ENCODE measurements around the gene FGF5. TPM values are rescaled to one million over a fixed set of nuclear protein-coding genes. Genes with fewer than 3 reads are reported as not detected.
"Not testable (repeated sequence)": the region's sequence is repeated elsewhere in the genome, so short reads cannot be mapped to it uniquely, and the experiment has no call there.

The FGF5 gene
- total RNA-seq, 1 donor from 2014 or later = not detected

DNA sequence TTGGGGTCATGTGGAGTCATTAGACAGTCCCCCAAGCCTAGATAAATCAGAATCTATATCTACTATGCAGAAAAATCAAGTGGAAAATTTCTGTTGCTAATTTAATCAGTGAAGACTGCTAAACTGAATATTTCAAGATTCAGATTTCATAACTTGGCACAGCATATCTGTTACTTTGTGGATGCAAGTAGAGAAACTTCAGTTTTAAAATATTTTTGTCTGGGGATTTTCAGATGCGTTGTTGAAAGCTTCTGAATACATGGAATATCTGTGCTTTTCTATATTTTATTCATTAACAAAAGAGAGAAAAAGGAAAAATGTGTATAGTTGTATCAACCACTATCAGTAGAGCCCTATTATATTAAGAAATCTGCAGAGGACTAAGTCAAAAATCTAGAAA lies 4.4 kb downstream of the FGF5 start:
- no peaks in the 10 kb centered on the region for H3K36me3 Mint-ChIP-seq (ENCODE audit: low read depth)
- H3K27me3 Mint-ChIP-seq (ENCODE audit: low read depth) = peaks cover 80% of the 10 kb centered on the region

DNA sequence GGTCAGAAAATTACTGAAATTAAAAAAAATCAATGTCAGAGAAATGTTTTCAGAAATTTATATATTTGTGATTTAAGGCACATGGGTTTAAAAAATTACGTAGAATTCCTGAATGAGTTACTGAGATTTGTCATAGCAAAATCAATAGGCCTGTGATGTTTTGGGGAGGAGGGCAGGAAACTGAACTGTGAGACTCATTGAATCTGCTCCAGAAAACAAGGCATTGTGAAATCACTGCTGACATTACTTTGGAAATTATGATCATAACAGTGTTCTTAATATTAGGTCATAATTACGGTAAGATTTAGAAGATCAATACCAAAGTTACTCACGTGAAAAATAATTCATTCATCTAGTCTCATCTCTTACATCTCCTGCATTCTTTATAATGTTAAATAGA lies 5.3 kb downstream of the FGF5 start:
- H3K4me3 Mint-ChIP-seq = no peak overlapping the region
- no peaks in the 10 kb centered on the region for H3K36me3 Mint-ChIP-seq (ENCODE audit: low read depth)
- DNase-seq (ENCODE audit: low read depth, low spot score) = no peak
- H3K9me3 Mint-ChIP-seq = no peaks in the 10 kb centered on the region
- peaks cover 72% of the 10 kb centered on the region for H3K27me3 Mint-ChIP-seq (ENCODE audit: low read depth)
- TF ChIP-seq, protein P1, sequence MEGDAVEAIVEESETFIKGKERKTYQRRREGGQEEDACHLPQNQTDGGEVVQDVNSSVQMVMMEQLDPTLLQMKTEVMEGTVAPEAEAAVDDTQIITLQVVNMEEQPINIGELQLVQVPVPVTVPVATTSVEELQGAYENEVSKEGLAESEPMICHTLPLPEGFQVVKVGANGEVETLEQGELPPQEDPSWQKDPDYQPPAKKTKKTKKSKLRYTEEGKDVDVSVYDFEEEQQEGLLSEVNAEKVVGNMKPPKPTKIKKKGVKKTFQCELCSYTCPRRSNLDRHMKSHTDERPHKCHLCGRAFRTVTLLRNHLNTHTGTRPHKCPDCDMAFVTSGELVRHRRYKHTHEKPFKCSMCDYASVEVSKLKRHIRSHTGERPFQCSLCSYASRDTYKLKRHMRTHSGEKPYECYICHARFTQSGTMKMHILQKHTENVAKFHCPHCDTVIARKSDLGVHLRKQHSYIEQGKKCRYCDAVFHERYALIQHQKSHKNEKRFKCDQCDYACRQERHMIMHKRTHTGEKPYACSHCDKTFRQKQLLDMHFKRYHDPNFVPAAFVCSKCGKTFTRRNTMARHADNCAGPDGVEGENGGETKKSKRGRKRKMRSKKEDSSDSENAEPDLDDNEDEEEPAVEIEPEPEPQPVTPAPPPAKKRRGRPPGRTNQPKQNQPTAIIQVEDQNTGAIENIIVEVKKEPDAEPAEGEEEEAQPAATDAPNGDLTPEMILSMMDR (conservative IDR thresholded peaks at IDR 0.05) = no peak
- peaks cover 3% of the 10 kb centered on the region for H3K4me1 Mint-ChIP-seq
- H3K27ac Mint-ChIP-seq (ENCODE audit: unreplicated experiment) = no peak overlapping the region

More for the DNA sequence above, 4.4 kb downstream of the FGF5 start:
- Mint-ChIP-seq H3K4me3 (no peak overlapping the region), H3K4me1 (peaks cover 10% of the 10 kb centered on the region), H3K9me3 (no peaks in the 10 kb centered on the region), H3K27ac (ENCODE audit: unreplicated experiment) (no peak overlapping the region)
- DNase-seq (ENCODE audit: low read depth, low spot score) = no peak
- TF ChIP-seq, protein P1 (conservative IDR thresholded peaks at IDR 0.05) = no peak

GRCh38 chr4:80276931-80277330 lies 10.5 kb downstream of the FGF5 start:
- no peak for DNase-seq (ENCODE audit: low read depth, low spot score)
- Mint-ChIP-seq H3K4me3 (no peak overlapping the region), H3K27me3 (ENCODE audit: low read depth) (peaks cover 57% of the 10 kb centered on the region), H3K27ac (ENCODE audit: unreplicated experiment) (no peak overlapping the region), H3K9me3 (no peaks in the 10 kb centered on the region), H3K4me1 (no peaks in the 10 kb centered on the region), H3K36me3 (ENCODE audit: low read depth) (no peaks in the 10 kb centered on the region)
- TF ChIP-seq, protein P1 (conservative IDR thresholded peaks at IDR 0.05) = no peak

- no peaks in the 10 kb centered on the region for H3K4me1 Mint-ChIP-seq
- no peak for DNase-seq (ENCODE audit: low read depth, low spot score)
- TF ChIP-seq, protein P1 (conservative IDR thresholded peaks at IDR 0.05) = no peak
Measured at GRCh38 chr4:80279751-80280150, 13.3 kb downstream of the FGF5 start.

DNA sequence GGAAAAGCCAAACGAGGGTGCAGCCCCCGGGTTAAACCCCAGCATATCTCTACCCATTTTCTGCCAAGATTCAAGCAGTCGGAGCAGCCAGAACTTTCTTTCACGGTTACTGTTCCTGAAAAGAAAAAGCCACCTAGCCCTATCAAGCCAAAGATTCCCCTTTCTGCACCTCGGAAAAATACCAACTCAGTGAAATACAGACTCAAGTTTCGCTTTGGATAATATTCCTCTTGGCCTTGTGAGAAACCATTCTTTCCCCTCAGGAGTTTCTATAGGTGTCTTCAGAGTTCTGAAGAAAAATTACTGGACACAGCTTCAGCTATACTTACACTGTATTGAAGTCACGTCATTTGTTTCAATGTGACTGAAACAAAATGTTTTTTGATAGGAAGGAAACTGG lies 20.0 kb downstream of the FGF5 start:
- H3K27me3 Mint-ChIP-seq (ENCODE audit: low read depth) = peaks cover 55% of the 10 kb centered on the region
- TF ChIP-seq, protein P1 (conservative IDR thresholded peaks at IDR 0.05) = no peak
- no peaks in the 10 kb centered on the region for H3K36me3 Mint-ChIP-seq (ENCODE audit: low read depth)
- no peaks in the 10 kb centered on the region for H3K4me1 Mint-ChIP-seq
- DNase-seq (ENCODE audit: low read depth, low spot score) = no peak
- H3K4me3 Mint-ChIP-seq = no peak overlapping the region
- H3K9me3 Mint-ChIP-seq = no peaks in the 10 kb centered on the region
- H3K27ac Mint-ChIP-seq (ENCODE audit: unreplicated experiment) = no peak overlapping the region

More at GRCh38 chr4:80279751-80280150, 13.3 kb downstream of the FGF5 start:
- no peaks in the 10 kb centered on the region for H3K36me3 Mint-ChIP-seq (ENCODE audit: low read depth)
- no peak overlapping the region for H3K4me3 Mint-ChIP-seq
- H3K9me3 Mint-ChIP-seq = no peaks in the 10 kb centered on the region
- H3K27ac Mint-ChIP-seq (ENCODE audit: unreplicated experiment) = no peak overlapping the region
- H3K27me3 Mint-ChIP-seq (ENCODE audit: low read depth) = peaks cover 59% of the 10 kb centered on the region

DNA sequence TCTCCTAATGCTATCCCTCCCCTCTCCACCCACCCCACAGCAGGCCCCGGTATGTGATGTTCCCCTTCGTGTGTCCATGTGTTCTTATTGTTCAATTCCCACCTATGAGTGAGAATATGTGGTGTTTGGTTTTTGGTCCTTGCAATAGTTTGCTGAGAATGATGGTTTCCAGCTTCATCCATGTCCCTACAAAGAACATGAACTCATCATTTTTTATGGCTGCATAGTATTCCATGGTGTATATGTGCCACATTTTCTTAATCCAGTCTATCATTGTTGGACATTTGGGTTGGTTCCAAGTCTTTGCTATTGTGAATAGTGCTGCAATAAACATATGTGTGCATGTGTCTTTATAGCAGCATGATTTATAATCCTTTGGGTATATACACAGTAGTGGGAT lies 24.2 kb downstream of the FGF5 start:
- not testable (repeated sequence) for H3K4me1 Mint-ChIP-seq; H3K27ac Mint-ChIP-seq (ENCODE audit: unreplicated experiment); H3K9me3 Mint-ChIP-seq; DNase-seq (ENCODE audit: low read depth, low spot score); H3K4me3 Mint-ChIP-seq; H3K36me3 Mint-ChIP-seq (ENCODE audit: low read depth)
- peaks cover 41% of the 10 kb centered on the region for H3K27me3 Mint-ChIP-seq (ENCODE audit: low read depth)
